Measurements from ENCODE around the gene COMMD8.

GRCh38 chr4:47494124-47494430, 30.6 kb upstream of the COMMD8 start:
- no peak for TF ChIP-seq CTCF (IDR thresholded peaks at IDR 0.05 in 8 of 11, conservative IDR thresholded peaks at IDR 0.05 in 3 of 11)
- no peak for TF ChIP-seq POLR2A (IDR thresholded peaks at IDR 0.05)

Measured in spleen (tissue), 7 donors.